Choroid plexus epithelial cell (primary cell): ENCODE results near the gene NGEF.

Experiments used
- DNase-seq: peaks from one replicate; pipeline ENCODE4 v3.0.0-alpha.2; 2010; ENCODE audit warnings: low read depth
- H3K4me3 ChIP-seq: 2 replicates; pipeline ENCODE4 v1.5.1; 2011; ENCODE audit warnings: low read depth, mild to moderate bottlenecking, control low read depth, low read length, moderate library complexity
- TF ChIP-seq, protein P1 (sequence below): conservative IDR thresholded peaks from 2 replicates; pipeline ENCODE4 v1.5.1; 2011; ENCODE audit warnings: low read depth, mild to moderate bottlenecking, control low read depth, inconsistent platforms, low read length, moderate library complexity

The NGEF gene

DNA sequence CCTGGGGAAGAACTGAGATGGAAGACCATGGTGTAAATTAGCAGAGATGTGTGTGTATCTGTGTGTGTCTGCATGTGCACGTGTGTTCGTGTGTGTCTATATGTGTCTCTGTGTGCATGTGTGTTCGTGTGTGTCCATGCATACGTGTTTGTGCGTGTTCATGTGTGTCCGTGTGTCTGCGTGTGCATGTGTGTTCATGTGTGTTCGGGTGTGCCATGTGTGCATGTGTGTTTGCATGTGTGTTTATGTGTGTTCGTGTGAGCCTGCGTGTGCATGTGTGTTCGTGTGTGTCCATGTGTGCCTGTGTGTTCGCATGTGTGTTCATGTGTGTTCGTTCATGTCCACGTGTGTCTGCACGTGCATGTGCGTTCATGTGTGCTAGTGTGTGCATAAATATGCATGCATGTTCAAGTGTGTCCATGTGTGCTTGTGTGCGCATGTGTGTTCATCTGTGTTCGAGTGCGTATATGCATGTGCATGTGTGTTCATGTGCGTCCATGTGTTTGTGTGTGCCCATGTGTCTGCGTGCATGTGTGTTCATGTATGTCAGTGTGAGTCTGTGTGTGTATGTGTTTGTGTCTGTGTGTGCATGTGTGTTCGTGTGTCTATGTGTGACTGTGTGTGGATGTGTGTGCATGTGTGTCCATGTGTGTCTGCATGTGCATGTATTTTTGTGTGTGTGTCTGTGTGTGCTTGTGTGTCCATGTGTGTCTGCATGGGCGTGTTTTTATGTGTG, 22.5 kb upstream of the NGEF start:
- TF ChIP-seq, protein P1, sequence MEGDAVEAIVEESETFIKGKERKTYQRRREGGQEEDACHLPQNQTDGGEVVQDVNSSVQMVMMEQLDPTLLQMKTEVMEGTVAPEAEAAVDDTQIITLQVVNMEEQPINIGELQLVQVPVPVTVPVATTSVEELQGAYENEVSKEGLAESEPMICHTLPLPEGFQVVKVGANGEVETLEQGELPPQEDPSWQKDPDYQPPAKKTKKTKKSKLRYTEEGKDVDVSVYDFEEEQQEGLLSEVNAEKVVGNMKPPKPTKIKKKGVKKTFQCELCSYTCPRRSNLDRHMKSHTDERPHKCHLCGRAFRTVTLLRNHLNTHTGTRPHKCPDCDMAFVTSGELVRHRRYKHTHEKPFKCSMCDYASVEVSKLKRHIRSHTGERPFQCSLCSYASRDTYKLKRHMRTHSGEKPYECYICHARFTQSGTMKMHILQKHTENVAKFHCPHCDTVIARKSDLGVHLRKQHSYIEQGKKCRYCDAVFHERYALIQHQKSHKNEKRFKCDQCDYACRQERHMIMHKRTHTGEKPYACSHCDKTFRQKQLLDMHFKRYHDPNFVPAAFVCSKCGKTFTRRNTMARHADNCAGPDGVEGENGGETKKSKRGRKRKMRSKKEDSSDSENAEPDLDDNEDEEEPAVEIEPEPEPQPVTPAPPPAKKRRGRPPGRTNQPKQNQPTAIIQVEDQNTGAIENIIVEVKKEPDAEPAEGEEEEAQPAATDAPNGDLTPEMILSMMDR = no peak
- no peak for DNase-seq
- H3K4me3 ChIP-seq = no peak overlapping the region

DNA sequence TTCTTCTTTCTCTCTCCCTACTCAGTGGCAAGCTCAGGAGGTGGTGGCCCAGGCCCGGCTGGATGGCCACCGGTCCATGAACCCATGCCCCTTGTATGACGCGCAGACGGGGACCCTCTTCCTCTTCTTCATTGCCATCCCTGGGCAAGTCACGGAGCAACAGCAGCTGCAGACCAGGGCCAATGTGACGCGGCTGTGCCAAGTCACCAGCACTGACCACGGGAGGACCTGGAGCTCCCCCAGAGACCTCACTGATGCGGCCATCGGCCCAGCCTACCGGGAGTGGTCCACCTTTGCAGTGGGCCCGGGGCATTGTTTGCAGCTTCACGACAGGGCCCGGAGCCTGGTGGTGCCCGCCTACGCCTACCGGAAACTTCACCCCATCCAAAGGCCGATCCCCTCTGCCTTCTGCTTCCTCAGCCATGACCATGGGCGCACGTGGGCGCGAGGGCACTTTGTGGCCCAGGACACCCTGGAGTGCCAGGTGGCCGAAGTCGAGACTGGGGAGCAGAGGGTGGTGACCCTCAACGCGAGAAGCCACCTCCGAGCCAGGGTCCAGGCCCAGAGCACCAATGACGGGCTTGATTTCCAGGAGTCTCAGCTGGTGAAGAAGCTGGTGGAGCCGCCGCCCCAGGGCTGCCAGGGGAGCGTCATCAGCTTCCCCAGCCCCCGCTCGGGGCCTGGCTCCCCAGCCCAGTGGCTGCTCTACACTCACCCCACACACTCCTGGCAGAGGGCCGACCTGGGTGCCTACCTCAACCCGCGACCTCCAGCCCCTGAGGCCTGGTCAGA, 21.2 kb upstream of the NGEF start:
- no peak overlapping the region for H3K4me3 ChIP-seq
- TF ChIP-seq, protein P1 = no peak
- DNase-seq = no peak

DNA sequence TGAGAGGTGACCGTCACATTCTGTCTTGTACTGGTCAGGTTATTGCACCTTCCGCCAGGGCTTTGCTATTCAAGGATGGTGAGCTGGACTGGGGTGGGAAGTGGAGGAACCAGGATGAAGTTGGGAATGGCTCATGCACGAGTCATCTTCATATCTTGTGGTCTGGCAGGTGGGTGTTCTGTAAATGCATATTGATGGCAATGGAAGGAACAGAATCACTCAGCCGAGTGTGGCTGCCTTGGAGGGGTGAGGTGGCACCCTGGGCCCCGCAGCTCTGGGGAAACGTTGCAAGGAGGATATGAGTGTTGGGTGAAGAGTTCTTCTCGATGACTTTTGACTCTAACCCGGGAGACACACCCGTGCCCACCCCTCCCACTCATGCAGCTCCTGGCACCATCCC, 20.6 kb upstream of the NGEF start:
- no peak for DNase-seq
- no peak overlapping the region for H3K4me3 ChIP-seq
- TF ChIP-seq, protein P1 = no peak

DNA sequence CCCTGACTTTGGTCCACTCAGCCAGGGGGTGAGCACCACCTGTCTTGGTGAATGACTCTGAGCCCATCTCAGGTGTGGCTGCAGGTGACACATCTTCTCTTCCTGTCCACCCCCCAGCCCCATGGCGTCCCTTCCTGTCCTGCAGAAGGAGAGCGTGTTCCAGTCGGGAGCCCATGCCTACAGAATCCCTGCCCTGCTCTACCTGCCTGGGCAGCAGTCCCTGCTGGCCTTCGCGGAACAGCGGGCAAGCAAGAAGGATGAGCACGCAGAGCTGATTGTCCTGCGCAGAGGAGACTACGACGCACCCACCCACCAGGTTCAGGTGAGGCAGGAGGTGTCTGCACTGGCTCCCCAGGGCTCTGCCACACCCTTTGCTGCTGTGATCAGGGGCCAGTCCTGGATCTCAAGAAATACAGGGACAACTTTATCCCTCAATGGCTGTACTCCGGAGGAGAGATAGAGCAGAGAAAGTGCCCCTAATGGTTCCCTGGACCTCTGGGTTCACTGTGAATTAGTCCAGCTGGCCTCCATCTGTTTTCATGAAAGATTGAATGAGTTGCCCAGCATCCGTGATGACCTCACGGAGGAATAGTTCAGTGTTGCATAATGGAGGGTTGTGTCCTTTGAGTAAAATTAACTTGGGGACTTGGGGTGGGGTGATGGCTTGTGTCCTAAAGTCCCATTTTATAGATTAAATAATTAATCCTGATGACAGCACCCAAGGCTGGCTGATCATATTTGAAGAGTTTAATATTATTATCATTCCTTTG, 19.7 kb upstream of the NGEF start, which contains the start of gene NEU2:
NEU2 (plus strand) TSS at position 122 of the 770 bp plus-strand sequence; CDS start at position 122, 0 bp downstream.
- TF ChIP-seq, protein P1 = no peak
- no peak for DNase-seq
- no peak within 1 kb of the TSS for H3K4me3 ChIP-seq

DNA sequence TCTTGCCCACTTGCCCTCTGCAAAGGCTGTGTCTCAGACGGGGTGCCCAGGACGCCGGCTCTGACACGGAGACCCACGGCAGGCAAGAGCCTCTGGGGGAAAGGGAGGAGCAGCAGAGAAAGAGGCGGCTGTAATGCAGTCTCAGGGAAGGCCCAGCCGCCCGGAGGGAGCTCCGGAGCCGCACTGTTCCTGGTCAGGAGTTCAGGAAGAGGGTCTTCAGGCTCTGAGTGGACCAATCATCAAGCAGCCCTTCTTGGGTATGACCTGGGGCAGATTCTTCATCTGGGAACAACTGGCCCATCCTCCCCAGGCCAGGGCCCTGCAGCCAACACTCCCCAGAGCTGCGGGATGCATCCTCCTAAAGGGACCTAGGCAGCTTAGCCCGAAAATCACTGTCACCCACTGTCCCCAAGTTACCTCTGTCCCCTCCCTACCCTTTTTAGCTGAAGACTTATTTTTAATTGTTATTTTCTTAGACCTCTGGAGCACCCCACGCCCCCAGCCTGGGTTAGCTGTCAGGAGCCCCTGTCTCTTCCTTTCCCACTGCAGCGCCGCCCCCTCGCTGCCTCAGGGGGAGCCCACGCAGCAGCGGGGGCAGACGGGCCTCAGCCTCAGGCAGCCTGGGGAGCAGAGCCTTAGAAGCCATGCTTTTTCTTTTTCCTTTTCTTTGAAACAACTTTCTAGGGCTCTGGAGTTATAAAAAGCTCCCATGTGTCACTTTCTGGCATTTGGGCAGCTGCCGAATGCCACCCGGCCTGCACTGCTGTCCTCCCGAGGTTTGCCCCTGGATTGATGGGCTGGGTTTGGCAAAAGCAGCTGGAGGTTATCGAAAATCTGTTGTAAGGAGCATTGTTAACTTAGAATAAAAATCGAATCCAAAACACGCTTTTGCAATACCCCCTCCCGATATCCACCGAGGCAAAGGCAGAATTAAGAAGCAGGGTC, 18.8 kb upstream of the NGEF start:
- no peak for DNase-seq
- TF ChIP-seq, protein P1 = no peak
- H3K4me3 ChIP-seq = no peak overlapping the region

DNA sequence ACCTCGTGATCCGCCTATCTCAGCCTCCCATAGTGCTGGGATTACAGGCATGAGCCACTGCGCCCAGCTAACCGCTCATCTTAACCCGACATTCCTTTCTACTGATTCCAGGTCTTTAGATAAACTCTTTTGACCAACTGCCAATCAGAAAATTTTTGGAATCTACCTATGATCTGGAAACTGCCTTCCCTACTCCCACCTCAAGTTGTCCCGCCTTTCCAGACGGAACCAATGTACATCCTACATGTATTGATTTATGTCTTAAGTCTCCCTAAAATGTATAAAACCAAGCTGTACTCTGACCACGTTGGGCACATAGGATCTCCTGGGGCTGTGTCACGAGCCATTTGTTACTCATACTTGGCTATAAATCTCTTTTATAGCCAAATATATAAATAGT, 16.3 kb upstream of the NGEF start:
- DNase-seq = no peak
- no peak overlapping the region for H3K4me3 ChIP-seq
- TF ChIP-seq, protein P1 = no peak
